DMS114 treated with DMSO at 0.1 percent for 48 hours (cell line): ENCODE results near the gene OMA1.
"Not testable (repeated sequence)": the region's sequence is repeated elsewhere in the genome, so short reads cannot be mapped to it uniquely, and the experiment has no call there.

Experiments used
- DNase-seq: peaks from one replicate; lab custom pipeline; 2025; ENCODE audit not compliant: unreplicated experiment; lab: John Stamatoyannopoulos, UW

The OMA1 gene

DNA sequence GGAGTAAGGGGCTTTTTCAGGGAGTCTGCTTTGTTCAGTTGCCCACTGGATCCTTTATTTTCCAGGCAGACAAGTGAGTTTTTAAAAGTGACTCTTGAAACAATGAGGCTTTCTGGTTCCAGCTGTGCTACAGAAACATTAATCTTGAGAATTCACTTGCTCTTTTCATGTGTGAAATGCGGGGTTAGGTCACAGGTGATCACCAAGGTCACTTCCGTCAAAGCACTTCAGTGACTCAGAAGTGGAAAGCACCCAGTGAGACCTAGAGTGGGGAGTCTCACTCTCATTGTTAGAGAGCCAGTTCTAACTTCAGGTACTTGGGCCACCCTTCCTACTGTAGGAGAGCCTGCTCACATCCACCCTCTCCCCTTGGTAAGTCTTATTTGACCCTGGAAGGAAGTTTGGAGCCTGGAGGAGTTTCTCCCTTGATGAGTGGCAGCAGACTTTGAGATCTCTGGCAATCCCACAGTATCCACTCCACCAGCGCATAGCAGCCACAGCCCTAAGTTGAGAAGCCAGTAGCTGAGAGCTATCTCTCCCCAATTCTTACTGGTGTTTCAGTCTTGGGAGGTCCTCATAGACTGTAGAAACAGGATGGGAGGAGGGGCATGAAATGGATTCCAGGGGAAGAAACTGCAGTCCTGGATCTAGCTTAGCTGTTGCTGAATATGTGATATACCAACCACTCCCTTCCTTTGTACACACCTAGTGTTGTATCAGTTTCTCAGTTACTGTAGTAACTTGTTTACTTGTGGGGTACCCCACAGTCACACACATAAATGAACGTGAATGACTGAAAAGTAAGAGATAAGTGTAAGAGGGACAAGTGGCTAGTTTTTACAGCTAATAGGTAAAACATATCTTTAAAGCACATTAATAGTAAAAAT lies 27.4 kb upstream of the OMA1 start:
- no peak for DNase-seq

- no peak for DNase-seq
Observed at GRCh38 chr1:58573138-58573537, 26.6 kb upstream of the OMA1 start.

DNA sequence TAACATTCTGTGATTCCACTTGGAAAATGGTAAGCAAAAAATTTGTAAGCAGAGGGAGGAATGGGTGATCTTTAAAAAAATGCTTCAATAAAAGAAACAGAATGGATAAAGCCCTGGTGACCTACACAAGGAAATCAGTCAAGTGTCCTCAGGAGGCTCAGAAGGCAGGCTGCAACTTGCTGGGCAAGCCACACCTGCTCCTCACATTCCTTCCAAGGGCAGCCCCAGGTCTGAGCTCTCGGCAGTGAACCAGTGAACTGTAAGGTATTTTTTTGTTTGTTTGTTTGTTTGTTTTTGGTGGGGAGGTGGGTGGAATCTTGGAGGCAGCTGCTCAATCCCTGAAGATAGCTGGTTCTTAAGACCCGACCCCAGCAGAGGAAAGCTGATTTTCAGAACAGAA lies 26.2 kb upstream of the OMA1 start:
- no peak for DNase-seq

GRCh38 chr1:58571616-58572015 lies 25.1 kb upstream of the OMA1 start:
- no peak for DNase-seq

DNA sequence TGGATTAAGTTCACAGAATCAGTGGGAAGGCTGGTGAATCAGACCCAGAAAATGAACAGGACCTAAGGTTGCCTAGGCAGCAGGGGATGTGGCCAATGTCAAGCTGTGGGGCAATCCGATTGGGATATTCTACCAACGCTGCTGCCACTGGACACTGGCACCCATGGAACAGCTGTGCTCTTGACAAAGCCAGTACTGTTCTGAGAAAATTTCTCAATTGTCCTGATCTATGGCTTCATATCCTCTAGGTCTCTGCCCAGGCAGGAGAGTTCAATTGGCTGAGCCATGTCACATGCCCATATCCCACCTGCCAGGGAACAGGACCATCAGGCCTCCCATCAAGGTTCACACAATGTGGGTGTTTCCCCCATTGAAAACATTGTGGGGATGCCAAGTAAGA lies 24.3 kb upstream of the OMA1 start:
- no peak for DNase-seq

GRCh38 chr1:58570094-58570493 lies 23.6 kb upstream of the OMA1 start:
- DNase-seq = no peak

GRCh38 chr1:58568911-58569310 lies 22.4 kb upstream of the OMA1 start:
- no peak for DNase-seq

- no peak for DNase-seq
Observed at GRCh38 chr1:58568271-58568860, 21.8 kb upstream of the OMA1 start.

DNA sequence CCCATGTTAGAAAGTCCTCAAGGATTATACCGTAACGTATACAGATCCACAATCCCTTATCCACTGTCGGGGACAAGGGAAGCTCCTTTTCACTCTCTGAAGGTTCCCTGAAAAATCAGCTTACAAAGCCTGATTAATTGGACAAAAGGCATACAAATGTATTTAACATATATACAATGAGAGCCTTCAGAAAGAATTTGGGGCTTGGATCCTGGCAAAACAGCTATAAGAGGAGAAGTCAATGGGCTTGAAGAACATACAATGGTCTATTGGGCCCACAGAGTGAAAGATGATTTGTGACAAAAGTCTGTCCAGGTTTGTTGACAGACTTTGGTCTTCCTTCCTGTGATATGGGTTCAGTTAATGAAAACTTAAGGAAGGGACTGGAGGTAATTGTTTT lies 19.8 kb upstream of the OMA1 start:
- DNase-seq = no peak

- not testable (repeated sequence) for DNase-seq
Observed at GRCh38 chr1:58563715-58564114, 17.2 kb upstream of the OMA1 start.

DNA sequence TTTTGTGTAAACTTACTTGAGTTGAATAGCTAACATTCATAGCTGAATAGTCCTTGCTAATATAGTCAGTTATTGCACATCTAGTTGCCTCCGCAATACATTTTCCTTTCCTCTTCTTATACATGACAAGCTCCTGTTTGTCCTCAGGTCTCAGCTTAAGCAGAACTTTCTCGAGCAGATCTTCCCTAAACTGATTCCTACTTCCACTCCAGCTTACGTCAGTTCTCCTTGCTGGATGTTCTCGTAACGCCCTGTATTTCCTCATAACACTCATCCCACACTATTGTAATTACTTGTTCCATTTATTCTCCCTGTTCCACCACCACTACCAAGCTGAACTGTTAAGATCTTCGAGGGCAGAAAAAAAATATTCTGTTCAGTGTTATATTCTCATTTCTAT lies 15.1 kb upstream of the OMA1 start:
- DNase-seq = no peak

- DNase-seq = no peak
Observed at GRCh38 chr1:58555393-58555792, 8.9 kb upstream of the OMA1 start.

GRCh38 chr1:58551186-58552140 lies 4.9 kb upstream of the OMA1 start:
- DNase-seq = no peak

DNA sequence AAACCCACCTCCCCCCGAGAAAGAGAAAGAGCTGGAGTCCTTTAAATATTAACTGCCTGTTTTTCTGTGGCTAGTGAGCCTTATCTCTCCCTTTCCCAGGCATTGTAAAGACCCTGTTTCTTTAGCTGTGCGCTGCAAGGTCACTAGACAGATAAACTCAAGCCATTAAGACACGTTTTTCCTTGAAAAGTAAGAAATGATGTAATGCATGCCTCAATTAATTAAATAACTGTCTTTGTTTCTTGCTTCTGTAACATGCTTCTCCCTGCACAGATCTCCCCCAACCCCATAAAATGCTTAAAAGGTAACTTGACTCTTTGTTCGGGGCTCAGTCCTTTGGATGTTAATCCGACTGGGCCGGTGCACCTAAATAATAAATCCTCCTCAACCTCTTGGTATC lies 2.8 kb upstream of the OMA1 start:
- not testable (repeated sequence) for DNase-seq

- no peak for DNase-seq
Observed at GRCh38 chr1:58548371-58548770, 1.8 kb upstream of the OMA1 start.

DNA sequence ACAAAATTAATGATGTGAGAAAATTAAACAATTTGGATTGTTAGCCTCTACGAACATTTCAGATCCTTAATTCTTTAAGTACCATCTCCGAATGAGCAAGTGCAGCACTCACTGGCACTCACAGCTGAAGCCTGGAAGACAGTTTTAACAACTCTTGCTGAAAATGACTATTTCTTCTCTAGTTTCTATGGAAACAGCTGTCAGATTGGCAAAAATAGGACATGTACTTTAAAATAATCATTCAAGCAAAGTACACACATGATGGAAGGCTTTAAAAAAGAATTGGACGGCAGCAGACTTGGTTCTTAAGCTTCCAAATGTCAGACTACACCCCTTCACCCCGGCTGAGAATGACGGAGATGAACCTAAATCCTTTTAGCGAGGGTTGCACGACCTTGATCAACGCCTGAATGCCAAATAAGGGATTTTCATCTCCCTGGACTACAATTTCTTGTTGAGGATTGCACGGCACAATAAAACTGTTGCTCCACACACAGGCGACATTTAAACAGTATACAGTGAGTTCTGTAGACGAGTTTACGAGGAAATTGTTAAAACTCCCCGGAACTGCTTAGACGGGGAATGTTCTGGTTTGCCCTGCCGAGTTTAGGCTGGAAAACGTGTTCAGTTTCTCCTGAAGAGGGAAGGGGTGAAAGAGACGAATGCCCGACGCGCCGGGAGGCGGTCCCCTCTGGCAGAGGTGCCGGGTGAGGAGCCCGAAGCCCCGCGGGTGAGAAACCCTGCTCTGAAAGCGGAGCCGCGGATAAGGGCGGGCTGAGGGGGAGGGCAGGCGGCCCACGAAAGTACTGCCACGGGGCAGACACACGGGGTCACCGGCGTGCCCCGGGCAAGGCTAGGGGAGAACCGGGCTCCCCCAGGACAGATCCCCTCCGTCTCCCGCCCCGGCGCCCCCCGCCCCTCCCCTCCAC lies 671 bp downstream of the OMA1 start:
- DNase-seq = peak; percentile 18

DNA sequence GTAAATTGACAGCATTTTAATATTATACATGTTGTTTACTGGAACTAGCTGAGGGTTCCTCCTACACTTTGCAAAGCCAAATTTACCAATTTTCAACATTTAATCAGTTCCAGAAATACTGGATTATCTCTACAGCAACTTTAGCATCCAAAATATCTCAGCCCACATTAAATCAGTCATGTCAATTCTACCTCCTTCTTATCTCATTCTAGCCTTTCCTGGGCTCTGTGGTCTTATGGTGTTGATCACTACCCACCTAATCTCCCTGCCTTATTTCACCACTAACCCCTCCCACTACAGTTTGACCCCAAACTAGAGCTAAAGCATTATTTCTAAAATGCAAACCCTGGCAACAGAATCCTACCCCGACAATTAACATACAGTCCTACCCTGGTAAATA lies 3.3 kb downstream of the OMA1 start:
- DNase-seq = no peak

DNA sequence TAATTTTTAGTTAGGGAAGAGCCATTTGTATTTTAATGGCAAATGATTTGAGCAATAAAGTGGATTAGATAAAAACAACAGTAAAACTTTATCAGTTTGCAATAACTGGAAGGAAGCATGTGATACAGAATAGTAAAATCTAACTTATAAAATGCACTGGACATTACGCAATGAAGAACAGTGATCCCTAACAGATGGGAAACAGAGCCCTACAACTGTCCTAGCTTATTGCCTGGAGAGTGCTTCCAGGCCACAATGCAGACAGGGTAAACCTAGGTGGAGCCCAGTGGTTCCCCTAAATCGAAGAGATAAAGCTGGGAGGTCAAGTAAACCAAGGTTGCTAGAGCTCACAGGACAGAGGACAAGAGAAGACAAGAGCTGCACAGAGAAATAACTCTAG lies 7.0 kb downstream of the OMA1 start:
- no peak for DNase-seq

DNA sequence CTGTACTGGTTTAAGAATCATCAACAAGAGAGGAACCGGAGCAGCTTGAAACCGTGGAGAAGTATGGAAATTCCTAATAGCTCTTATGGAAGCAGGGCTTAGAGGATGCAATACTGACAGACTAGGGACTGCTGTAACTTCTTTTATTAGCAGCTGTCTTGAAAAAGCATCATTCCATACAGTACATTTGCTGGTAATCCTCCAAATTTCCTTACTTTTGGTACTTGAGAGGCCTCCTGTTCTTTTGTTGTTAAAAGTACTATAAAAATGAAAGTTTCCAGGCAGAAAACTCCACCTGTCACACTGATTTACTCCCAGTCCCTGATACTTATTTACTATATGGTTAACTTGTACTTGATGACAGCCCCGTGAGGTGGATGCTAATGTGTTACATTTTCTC lies 7.7 kb downstream of the OMA1 start:
- DNase-seq = no peak

- DNase-seq = not testable (repeated sequence)
Observed at GRCh38 chr1:58531842-58532241, 14.7 kb downstream of the OMA1 start.
